K562 (cell line): Measurements from ENCODE around the gene GPC2. TPM values are rescaled to one million over a fixed set of nuclear protein-coding genes. Genes with fewer than 3 reads are reported as not detected.

Experiments
- NR1H2 ChIP-seq: sonication (generic); formaldehyde crosslinking; IDR thresholded peaks from 2 replicates; pipeline ENCODE4 v1.4.0; 2020; ENCODE audit warnings: mild to moderate bottlenecking, missing genetic modification reagents
- RERE ChIP-seq: sonication (generic); formaldehyde crosslinking; IDR thresholded peaks from 2 replicates; pipeline ENCODE4 v1.8.0; 2023; ENCODE audit warnings: missing genetic modification reagents, mild to moderate bottlenecking, borderline replicate concordance
- SPI1 ChIP-seq: IDR thresholded peaks from 2 replicates; pipeline ENCODE4 v1.6.1; 2011; ENCODE audit warnings: low read depth, low read length, control low read depth, borderline replicate concordance
- SRSF7 ChIP-seq: fragments of 200-400 bp; formaldehyde crosslinking; optimal IDR thresholded peaks from 2 replicates; pipeline ENCODE3; 2017; ENCODE audit warnings: mild to moderate bottlenecking, low read depth, low read length
- ZBTB33 ChIP-seq: sonication (generic); formaldehyde crosslinking; IDR thresholded peaks from 2 replicates; pipeline ENCODE4 v1.8.1; 2023; ENCODE audit warnings: mild to moderate bottlenecking, missing genetic modification reagents
- polyA plus RNA-seq, 8 experiments: library from polyadenylated mRNA; depleted of rRNA in 4 of 8; stranded (reverse) in 5 of 8; unstranded in 3 of 8; fragments of >200 nt; fragmentation: Nextera tagmentation in 2 of 8; fragmentation: Illumina TruSeq in 1 of 8; extraction: Ambion mirVana in 2 of 8; extraction: Trizol in 1 of 8; gene quantifications; 2 replicates each; pipeline versions ENCODE4 v1.2.1 to v1.2.3, GENCODE V29; 2011 to 2014; ENCODE audit warnings: inconsistent platforms in 1 of 8, missing spikeins in 1 of 8
- total RNA-seq, 7 experiments: library from RNA; depleted of rRNA in 6 of 7; stranded (reverse); fragments of >200 nt in 6 of 7; fragmentation: Illumina TruSeq in 2 of 7; extraction: Trizol in 2 of 7; gene quantifications; 2 replicates each; pipeline versions ENCODE4 v1.2.1 to v1.2.3, GENCODE V29; 2011 to 2021; ENCODE audit warnings: low replicate concordance in 1 of 7
- TF ChIP-seq, protein P1 (sequence below): fragments of 200-800 bp; sonication (Bioruptor generic); IDR thresholded peaks from 2 replicates; pipeline ENCODE4 v1.6.1; 2017; ENCODE audit warnings: missing genetic modification characterization, missing compliant biosample characterization
- TF ChIP-seq, protein P2 (sequence below): sonication (generic); formaldehyde crosslinking; IDR thresholded peaks from 2 replicates; pipeline ENCODE4 v1.9.0; 2022; ENCODE audit warnings: mild to moderate bottlenecking, missing genetic modification reagents
- TF ChIP-seq, protein P3 (sequence below): fragments of 450-650 bp; formaldehyde crosslinking; IDR thresholded peaks from 2 replicates; pipeline ENCODE4 v1.4.0; 2022; ENCODE audit warnings: missing genetic modification characterization

GPC2 gene
- total and polyA plus RNA-seq, 9 of the 15 experiments (the other 6 are each of a cell fraction or from before 2014, with no cell fraction given): 0.06 to 7.7 (median 1.4) TPM; not detected in 1

GRCh38 chr7:100127866-100128636, 49.1 kb downstream of the GPC2 start (continued):
- 0 out of 2 replicates have a peak, but pooled peaks have one; percentile 88 for TF ChIP-seq RERE (CRISPR knock-in tag)
- TF ChIP-seq SRSF7: peak; percentile 19
- TF ChIP-seq, protein P1, sequence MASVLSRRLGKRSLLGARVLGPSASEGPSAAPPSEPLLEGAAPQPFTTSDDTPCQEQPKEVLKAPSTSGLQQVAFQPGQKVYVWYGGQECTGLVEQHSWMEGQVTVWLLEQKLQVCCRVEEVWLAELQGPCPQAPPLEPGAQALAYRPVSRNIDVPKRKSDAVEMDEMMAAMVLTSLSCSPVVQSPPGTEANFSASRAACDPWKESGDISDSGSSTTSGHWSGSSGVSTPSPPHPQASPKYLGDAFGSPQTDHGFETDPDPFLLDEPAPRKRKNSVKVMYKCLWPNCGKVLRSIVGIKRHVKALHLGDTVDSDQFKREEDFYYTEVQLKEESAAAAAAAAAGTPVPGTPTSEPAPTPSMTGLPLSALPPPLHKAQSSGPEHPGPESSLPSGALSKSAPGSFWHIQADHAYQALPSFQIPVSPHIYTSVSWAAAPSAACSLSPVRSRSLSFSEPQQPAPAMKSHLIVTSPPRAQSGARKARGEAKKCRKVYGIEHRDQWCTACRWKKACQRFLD (CRISPR knock-in tag): peak; percentile 64; the same call in 1 of the 2 replicates
- peak; percentile 33; the same call in 1 of the 2 replicates for TF ChIP-seq ZBTB33
- TF ChIP-seq SPI1: no peak
- TF ChIP-seq, protein P2, sequence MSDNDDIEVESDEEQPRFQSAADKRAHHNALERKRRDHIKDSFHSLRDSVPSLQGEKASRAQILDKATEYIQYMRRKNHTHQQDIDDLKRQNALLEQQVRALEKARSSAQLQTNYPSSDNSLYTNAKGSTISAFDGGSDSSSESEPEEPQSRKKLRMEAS: no peak
- TF ChIP-seq NR1H2 (CRISPR knock-in tag): 0 out of 2 replicates have a peak, but pooled peaks have one; percentile 55
- TF ChIP-seq, protein P3, sequence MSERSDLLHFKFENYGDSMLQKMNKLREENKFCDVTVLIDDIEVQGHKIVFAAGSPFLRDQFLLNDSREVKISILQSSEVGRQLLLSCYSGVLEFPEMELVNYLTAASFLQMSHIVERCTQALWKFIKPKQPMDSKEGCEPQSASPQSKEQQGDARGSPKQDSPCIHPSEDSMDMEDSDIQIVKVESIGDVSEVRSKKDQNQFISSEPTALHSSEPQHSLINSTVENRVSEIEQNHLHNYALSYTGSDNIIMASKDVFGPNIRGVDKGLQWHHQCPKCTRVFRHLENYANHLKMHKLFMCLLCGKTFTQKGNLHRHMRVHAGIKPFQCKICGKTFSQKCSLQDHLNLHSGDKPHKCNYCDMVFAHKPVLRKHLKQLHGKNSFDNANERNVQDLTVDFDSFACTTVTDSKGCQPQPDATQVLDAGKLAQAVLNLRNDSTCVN (CRISPR knock-in tag): no peak
